ENCODE measurements around the gene ZNF207. TPM values are rescaled to one million over a fixed set of nuclear protein-coding genes. Genes with fewer than 3 reads are reported as not detected.

Gene ZNF207
- total and polyA plus RNA-seq, 10 of the 15 experiments (the other 5 are each of a cell fraction or from before 2014, with no cell fraction given) = 156 to 348 (median 205) TPM

GRCh38 chr17:32323811-32324491, 26.0 kb upstream of the ZNF207 start:
- H3K4me3 ChIP-seq = no peak overlapping the region
- H3K27me3 ChIP-seq (replicated peaks in 1 of 2; ENCODE audit: control insufficient read depth in 2 of 2, insufficient read depth in 2 of 2, low read length in 1 of 2) = no peaks in the 10 kb centered on the region
- TF ChIP-seq IKZF2 (IDR thresholded peaks at IDR 0.05) (peak in 1 of 2 experiments; percentile 15; a peak in 1 of 4 replicates), CHD1 (IDR thresholded peaks at IDR 0.05; ENCODE audit: low read depth, low read length) (no peak), E4F1 (IDR thresholded peaks at IDR 0.05; ENCODE audit: borderline replicate concordance, partially characterized antibody) (no peak), MTA2 (IDR thresholded peaks at IDR 0.05; ENCODE audit: low read depth) (0 out of 2 replicates have a peak, but pooled peaks have one; percentile 13), RFX5 (IDR thresholded peaks at IDR 0.05; ENCODE audit: low read depth, low read length) (no peak), NR2F1 (conservative IDR thresholded peaks at IDR 0.05) (peak; percentile 60; the same call in 1 of the 2 replicates), SPI1 (IDR thresholded peaks at IDR 0.05; ENCODE audit: borderline replicate concordance, insufficient read depth, low read depth, low read length) (peak; percentile 18; the same call in 1 of the 2 replicates), TCF12 (IDR thresholded peaks at IDR 0.05; ENCODE audit: low read depth, low read length) (no peak)
- no peaks in the 10 kb centered on the region for H3K9me3 ChIP-seq (replicated peaks; ENCODE audit: control insufficient read depth, insufficient read depth, low read length)
- ChIA-PET POLR2A (interaction anchor here (0.6 kb wide), 1 partner anchor 16 kb away, joined by 3 read pairs; no protein-coding TSS in a partner anchor), CTCF (interaction anchor here (0.6 to 2.0 kb wide), 7 partner anchors 9 to 353 kb away, joined by 3 to 6 read pairs (median 4); no protein-coding TSS in a partner anchor), SMC1A (ENCODE audit: uncharacterized antibody, unreplicated experiment) (interaction anchor here (1.1 to 1.3 kb wide), 4 partner anchors 11 to 121 kb away, joined by 3 to 4 read pairs (median 3); partner anchors contain the start of gene PSMD11), RAD21 (ENCODE audit: unreplicated experiment) (interaction anchor here (0.6 to 1.3 kb wide), 6 partner anchors 9 to 553 kb away, joined by 3 read pairs; partner anchors contain the start of gene MYO1D)
- peak overlapping the region; percentile 45; the same call in 1 of the 2 replicates for H2AFZ ChIP-seq (ENCODE audit: control insufficient read depth, low read depth, low read length)
- DNase-seq (ENCODE audit: low read depth, low spot score) = no peak
- H3K79me2 ChIP-seq (ENCODE audit: control insufficient read depth, insufficient read depth, low read length) = no peaks in the 10 kb centered on the region
- intact Hi-C loops (cut with micrococcal nuclease; ENCODE audit: unreplicated experiment) = no loop called here
- BruUV-seq (replicated peaks) = no TSS peak
- ATAC-seq = peak; percentile 71
- H4K20me1 ChIP-seq (ENCODE audit: control insufficient read depth, insufficient read depth) = no peaks in the 10 kb centered on the region
- H3K36me3 ChIP-seq (ENCODE audit: control insufficient read depth in 2 of 2, insufficient read depth in 2 of 2, low read length in 1 of 2) = no peaks in the 10 kb centered on the region
- no peak overlapping the region for H3K27ac ChIP-seq (ENCODE audit: control insufficient read depth, insufficient read depth)
- peaks cover 7% of the 10 kb centered on the region for H3K4me1 ChIP-seq (ENCODE audit: control insufficient read depth, insufficient read depth, low read length)
- 0 out of 2 replicates have a peak overlapping the region, but pooled peaks have one; percentile 14 for H3K4me2 ChIP-seq (ENCODE audit: control insufficient read depth, insufficient read depth)
- WGBS (ENCODE audit: insufficient coverage, insufficient replicate concordance, low lambda C conversion rate, missing lambda C conversion rate) = 31% methylated on average over 11 of the region's 11 CpGs
- no peak for FAIRE-seq
- in situ Hi-C loops (cut with MboI) = no loop called here
- H3K9ac ChIP-seq (ENCODE audit: control insufficient read depth, insufficient read depth, low read length) = no peak overlapping the region
